Stomach (tissue), 4 donors: ENCODE data around the gene CCND2.

ENCODE experiments used
- EP300 ChIP-seq: sonication (generic); formaldehyde crosslinking; IDR thresholded peaks from one replicate; pipeline ENCODE4 v1.6.1; 2017; ENCODE audit warnings: antibody characterized with exemption
- POLR2A ChIP-seq, 4 donors: fragments of 450-650 bp; IDR thresholded peaks; one replicate each; pipeline ENCODE4 v1.6.1; 2016; ENCODE audit warnings: antibody characterized with exemption in 4 of 4, control low read depth in 2 of 4, mild to moderate bottlenecking in 1 of 4, moderate library complexity in 1 of 4
- TF ChIP-seq, protein P1 (sequence below), 7 experiments: fragments of 450-650 bp in 4 of 7; fragments of 200-600 bp in 3 of 7; sonication (generic) in 3 of 7; IDR thresholded peaks; one replicate each; pipeline ENCODE4 v1.5.1; 2016 to 2019; ENCODE audit warnings: antibody characterized with exemption in 7 of 7, control low read depth in 2 of 7, mild to moderate bottlenecking in 1 of 7

DNA sequence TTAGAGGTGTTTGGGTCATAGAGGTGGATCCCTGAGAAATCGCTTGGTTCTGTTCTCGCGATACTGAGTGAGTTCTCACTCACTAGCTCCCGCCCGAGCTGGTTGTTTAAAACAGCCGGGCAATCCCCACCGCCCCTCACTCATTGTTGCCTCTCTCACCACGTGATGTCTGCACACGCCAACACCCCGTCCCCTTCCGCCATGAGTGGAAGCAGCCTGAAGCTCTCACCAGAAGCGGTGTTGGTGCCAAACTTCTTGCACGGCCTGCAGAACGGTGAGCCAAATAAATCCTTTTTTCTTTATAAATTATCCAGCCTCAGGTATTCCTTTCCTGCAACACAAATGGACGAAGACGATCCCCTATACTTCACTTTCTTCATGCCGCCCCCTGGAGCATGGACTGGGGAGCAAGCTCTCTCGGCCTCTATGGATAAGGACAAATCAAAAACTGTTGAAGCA lies 45.4 kb upstream of the CCND2 start:
- TF ChIP-seq POLR2A (IDR thresholded peaks at IDR 0.05) (no peak), EP300 (no peak)
- TF ChIP-seq, protein P1, sequence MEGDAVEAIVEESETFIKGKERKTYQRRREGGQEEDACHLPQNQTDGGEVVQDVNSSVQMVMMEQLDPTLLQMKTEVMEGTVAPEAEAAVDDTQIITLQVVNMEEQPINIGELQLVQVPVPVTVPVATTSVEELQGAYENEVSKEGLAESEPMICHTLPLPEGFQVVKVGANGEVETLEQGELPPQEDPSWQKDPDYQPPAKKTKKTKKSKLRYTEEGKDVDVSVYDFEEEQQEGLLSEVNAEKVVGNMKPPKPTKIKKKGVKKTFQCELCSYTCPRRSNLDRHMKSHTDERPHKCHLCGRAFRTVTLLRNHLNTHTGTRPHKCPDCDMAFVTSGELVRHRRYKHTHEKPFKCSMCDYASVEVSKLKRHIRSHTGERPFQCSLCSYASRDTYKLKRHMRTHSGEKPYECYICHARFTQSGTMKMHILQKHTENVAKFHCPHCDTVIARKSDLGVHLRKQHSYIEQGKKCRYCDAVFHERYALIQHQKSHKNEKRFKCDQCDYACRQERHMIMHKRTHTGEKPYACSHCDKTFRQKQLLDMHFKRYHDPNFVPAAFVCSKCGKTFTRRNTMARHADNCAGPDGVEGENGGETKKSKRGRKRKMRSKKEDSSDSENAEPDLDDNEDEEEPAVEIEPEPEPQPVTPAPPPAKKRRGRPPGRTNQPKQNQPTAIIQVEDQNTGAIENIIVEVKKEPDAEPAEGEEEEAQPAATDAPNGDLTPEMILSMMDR (IDR thresholded peaks at IDR 0.05): no peak
